DOHH2 (cell line): Measurements from ENCODE around the gene CYTH1.

Source experiments
- CTCF ChIP-seq: fragments of 200-600 bp; sonication (generic); IDR thresholded peaks from one replicate; pipeline ENCODE4 v1.5.1; 2014; ENCODE audit warnings: antibody characterized with exemption, mild to moderate bottlenecking, low read depth, low read length; ENCODE audit not compliant: poor library complexity, severe bottlenecking
- EZH2phosphoT487 ChIP-seq: fragments of 200-600 bp; sonication (generic); IDR thresholded peaks from 2 replicates; pipeline ENCODE4 v1.6.1; 2017; ENCODE audit warnings: borderline replicate concordance, mild to moderate bottlenecking, antibody characterized with exemption, low read length, moderate library complexity, mixed read lengths

- TF ChIP-seq CTCF (no peak), EZH2phosphoT487 (no peak)
Observed at GRCh38 chr17:78697554-78698343, 84.3 kb downstream of the CYTH1 start.
